SK-N-MC (cell line): ENCODE data around the gene MOB3A.

Experiments
- EZH2 ChIP-seq: fragments of 200-600 bp; sonication (generic); IDR thresholded peaks from one replicate; pipeline ENCODE4 v1.6.1; 2017; ENCODE audit warnings: antibody characterized with exemption
- FOXP2 ChIP-seq: optimal IDR thresholded peaks from 2 replicates; pipeline ENCODE3; 2011; ENCODE audit warnings: mild to moderate bottlenecking, moderate library complexity; ENCODE audit not compliant: insufficient read depth; ENCODE audit errors: extremely low read length, control extremely low read depth
- POLR2AphosphoS5 ChIP-seq: IDR thresholded peaks from 2 replicates; pipeline ENCODE4 v1.6.1; 2012; ENCODE audit warnings: mild to moderate bottlenecking, low read depth, low read length, borderline replicate concordance

DNA sequence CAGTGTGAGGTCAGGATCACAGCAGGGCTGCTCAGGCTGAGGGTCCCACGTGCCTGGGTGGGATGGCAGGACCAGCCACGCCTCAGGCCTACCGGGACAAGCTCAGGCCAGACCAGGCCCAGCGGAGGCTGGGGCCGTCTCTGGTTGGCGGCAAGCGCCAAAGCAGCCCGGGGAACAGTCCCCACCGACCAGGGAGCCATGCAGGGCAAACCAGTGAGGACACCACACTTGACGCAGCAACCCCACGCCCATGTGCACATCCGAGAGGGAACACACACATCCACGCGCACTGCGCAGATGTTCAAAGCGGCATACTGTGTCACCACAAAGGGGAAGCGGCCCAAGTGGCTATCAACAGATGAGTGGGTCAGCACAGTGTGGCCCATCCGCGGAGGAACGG is 15.8 kb upstream of the MOB3A start:
- TF ChIP-seq EZH2 (no peak), POLR2AphosphoS5 (no peak), FOXP2 (no peak)
